ENCODE data around the gene ZSCAN18.

Gene ZSCAN18

GRCh38 chr19:58086825-58087710, 11.0 kb downstream of the ZSCAN18 start:
- DNase-seq (ENCODE audit: low read depth) = no peak

- no peak for DNase-seq (ENCODE audit: low read depth)
Observed at GRCh38 chr19:58085348-58085875, 12.6 kb downstream of the ZSCAN18 start.

GRCh38 chr19:58084596-58085347, 13.3 kb downstream of the ZSCAN18 start:
- DNase-seq (ENCODE audit: low read depth) = no peak

GRCh38 chr19:58083021-58083420, 15.0 kb downstream of the ZSCAN18 start:
- no peak for DNase-seq (ENCODE audit: low read depth)

GRCh38 chr19:58079792-58080191, 18.2 kb downstream of the ZSCAN18 start:
- DNase-seq (ENCODE audit: low read depth) = no peak

- no peak for DNase-seq (ENCODE audit: low read depth)
Observed at GRCh38 chr19:58067240-58067912, 30.7 kb downstream of the ZSCAN18 start.

- DNase-seq (ENCODE audit: low read depth) = no peak
Observed at GRCh38 chr19:58063712-58064111, 34.3 kb downstream of the ZSCAN18 start.

DNA sequence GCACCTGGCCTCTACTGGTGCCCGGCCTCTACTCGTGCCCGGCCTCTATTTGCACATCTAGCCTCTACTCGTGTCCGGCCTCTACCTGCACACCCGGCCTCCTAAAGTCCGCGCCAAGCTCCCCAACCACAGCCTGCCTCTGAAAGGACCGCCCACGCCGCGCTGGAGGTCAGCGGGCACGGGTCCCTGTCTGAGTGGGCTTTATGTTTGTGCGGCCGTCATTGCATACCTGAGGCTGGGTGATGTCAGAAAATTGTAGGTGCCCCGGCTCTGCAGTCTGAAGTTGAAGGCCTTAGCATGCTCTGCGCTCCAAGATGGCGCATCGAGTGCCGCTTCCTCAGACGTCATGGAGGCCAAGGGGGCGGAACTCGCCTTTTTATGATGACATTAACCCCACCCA, 37.8 kb downstream of the ZSCAN18 start:
- DNase-seq (ENCODE audit: low read depth) = no peak

- no peak for DNase-seq (ENCODE audit: low read depth)
Observed at GRCh38 chr19:58059671-58060078, 38.4 kb downstream of the ZSCAN18 start.

DNA sequence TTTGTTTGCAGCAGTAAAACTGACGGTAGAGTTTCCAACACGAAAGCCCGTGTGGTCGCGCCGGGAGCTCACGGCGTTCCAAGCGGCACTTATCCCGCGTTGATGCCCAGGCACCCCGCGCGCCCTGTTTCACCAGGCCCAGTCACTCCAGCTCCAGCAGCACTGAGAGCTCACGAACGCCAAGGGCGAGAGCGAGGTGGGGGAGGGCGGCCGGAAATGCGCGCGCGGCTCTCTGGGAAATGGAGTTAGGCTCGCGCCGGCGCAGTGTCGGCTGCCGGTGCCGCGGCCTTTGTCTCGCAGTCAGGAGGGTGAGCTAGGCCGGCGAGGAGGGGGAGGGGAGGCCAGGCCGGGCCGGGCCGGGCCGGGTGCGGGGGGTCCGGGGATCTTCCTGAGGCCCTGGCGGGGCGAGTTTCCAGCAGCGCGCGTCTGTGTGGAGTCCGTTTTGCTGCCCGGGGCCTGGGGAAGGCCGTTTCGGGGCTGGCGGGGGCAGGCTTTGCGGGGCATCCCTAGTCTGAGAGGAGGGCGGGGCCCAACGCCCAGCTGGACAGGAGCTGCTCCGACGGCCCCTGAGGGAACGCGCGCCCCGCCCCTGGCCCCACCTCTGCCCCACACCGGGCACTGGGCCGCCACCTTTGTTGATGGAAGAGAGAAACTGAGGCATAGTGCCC, 38.9 kb downstream of the ZSCAN18 start, which contains the start of gene ZNF135:
TSS of gene ZNF135 (plus strand) at position 280 of the 668 bp plus-strand sequence. CDS start 721 bp downstream, outside the sequence.
- peak; percentile 19 for DNase-seq (ENCODE audit: low read depth)

DNA sequence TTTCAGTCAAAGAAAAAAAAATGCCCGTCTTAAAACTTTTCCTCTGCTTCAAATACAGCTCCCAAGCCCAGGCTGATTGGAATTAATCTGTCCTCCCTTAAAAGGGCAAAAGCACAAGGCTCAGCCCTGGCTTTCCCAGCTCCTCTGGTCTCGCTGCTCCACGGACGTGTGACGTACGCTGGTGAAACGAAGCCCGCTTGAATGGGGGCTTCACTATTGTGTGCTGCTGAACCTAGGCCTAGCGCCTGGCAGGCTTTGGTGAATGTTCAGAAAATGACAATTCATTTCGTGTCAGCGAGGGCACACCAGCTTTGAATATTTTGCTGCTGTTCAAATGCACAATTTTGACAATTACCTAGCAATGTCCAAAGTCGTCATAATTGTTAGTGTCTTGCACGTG, 39.6 kb downstream of the ZSCAN18 start:
- no peak for DNase-seq (ENCODE audit: low read depth)

DNA sequence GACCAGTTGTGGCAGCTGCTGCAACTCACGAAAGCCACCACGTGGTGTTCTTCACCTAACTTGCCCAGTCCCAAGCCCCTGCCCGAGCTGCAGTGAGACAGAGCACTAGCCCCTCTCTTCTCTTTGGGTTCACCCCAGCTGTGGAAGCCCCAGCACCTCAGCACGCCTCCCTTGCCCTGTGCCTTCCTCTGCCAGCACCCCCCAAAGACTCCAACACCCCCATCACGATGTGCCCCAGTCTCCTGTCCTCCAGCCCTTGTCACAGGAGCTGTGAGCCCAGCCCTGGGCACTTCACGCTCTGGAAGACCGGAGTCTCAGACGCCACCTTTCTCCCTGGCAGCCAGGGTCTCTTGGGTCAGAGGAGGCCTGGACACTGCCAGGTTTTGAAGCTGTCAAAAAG, 41.2 kb downstream of the ZSCAN18 start:
- DNase-seq (ENCODE audit: low read depth) = no peak

- DNase-seq (ENCODE audit: low read depth) = no peak
Observed at GRCh38 chr19:58056261-58056660, 41.8 kb downstream of the ZSCAN18 start.

- no peak for DNase-seq (ENCODE audit: low read depth)
Observed at GRCh38 chr19:58054901-58055874, 42.8 kb downstream of the ZSCAN18 start.

GRCh38 chr19:58053480-58054156, 44.4 kb downstream of the ZSCAN18 start:
- no peak for DNase-seq (ENCODE audit: low read depth)

GRCh38 chr19:58052256-58052655, 45.8 kb downstream of the ZSCAN18 start:
- DNase-seq (ENCODE audit: low read depth) = no peak

GRCh38 chr19:58047672-58048071, 50.4 kb downstream of the ZSCAN18 start:
- DNase-seq (ENCODE audit: low read depth) = no peak

DNA sequence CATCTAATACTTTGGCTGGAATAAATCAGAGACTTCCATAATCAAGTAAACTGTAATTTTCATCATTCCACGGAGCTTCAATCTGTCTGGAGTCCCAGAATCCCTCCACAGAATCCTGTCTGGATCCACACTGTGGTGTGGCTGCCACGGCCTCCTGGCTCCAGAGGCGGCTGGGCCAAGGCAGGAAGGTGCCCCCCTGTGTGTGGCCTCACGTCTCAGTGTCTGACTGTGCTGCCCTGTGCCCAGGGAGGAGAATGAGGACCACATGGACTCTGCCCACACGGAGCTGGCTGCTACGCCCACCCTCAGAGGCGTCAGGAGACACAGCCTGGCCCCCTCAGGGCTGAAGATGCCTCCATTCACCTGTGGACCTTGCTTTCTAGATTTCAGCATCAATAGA, 51.2 kb downstream of the ZSCAN18 start:
- DNase-seq (ENCODE audit: low read depth) = no peak

GRCh38 chr19:58045411-58046050, 52.5 kb downstream of the ZSCAN18 start:
- no peak for DNase-seq (ENCODE audit: low read depth)

Measured in stimulated activated CD8-positive, alpha-beta memory T cell treated with anti-CD3 and anti-CD28 coated beads, Interleukin-15, amount 100 ng/mL, for 24 hours (primary cell).